A549 (cell line): ENCODE measurements around the gene ROBO1. TPM values are rescaled to one million over a fixed set of nuclear protein-coding genes. Genes with fewer than 3 reads are reported as not detected.

Experiments
- ATAC-seq, 2 experiments: fragments of 200-7000 bp in 1 of 2; fragments of >200 bp in 1 of 2; cut with Nextera tagmentation in 1 of 2; cut with Tn5 transposase in 1 of 2; 3 replicates each; pipeline versions ENCODE4 v1.8.0 to v1.9.1; 2018 to 2020; ENCODE audit warnings: mild to moderate bottlenecking in 1 of 2, moderate library complexity in 1 of 2
- CTCF ChIA-PET: fragments of 300-600 bp; sonication (Branson Sonifier 250); formaldehyde crosslinking; extraction: SDS; loops from one replicate; lab custom pipeline; 2021; ENCODE audit warnings: antibody characterized with exemption, inconsistent platforms; lab: Yijun Ruan, JAX
- POLR2A ChIA-PET: fragments of 350-600 bp; formaldehyde crosslinking; extraction: SDS; loops from one replicate; lab custom pipeline; 2021; ENCODE audit warnings: antibody characterized with exemption, inconsistent platforms; lab: Yijun Ruan, JAX
- DNase-seq, 2 experiments: peaks; one replicate each; pipeline versions ENCODE4 v3.0.0 to v3.0.0-alpha.2; 2011 to 2016; ENCODE audit warnings: low read depth in 1 of 2, low spot score in 1 of 2
- FAIRE-seq: peaks from 2 replicates; lab custom pipeline; 2011; peaks lifted over from hg19 to GRCh38; lab: Jason Lieb, UNC
- H3K27ac ChIP-seq, 2 experiments: fragments of >200 bp; sonication (Bioruptor Twin); formaldehyde crosslinking; 3 replicates each; pipeline ENCODE4 v1.5.1; 2016 to 2017
- H3K4me1 ChIP-seq: fragments of >200 bp; sonication (Bioruptor Twin); formaldehyde crosslinking; 3 replicates; pipeline ENCODE4 v1.6.1; 2016
- H3K4me2 ChIP-seq: fragments of >200 bp; sonication (Bioruptor Twin); formaldehyde crosslinking; 3 replicates; pipeline ENCODE4 v1.6.1; 2016
- H3K4me3 ChIP-seq: fragments of >200 bp; sonication (Bioruptor Twin); formaldehyde crosslinking; 3 replicates; pipeline ENCODE4 v1.5.1; 2016
- H3K9me3 ChIP-seq: fragments of >200 bp; sonication (Bioruptor Twin); formaldehyde crosslinking; 3 replicates; pipeline ENCODE4 v1.6.1; 2016
- BHLHE40 ChIP-seq: IDR thresholded peaks from 2 replicates; pipeline ENCODE4 v1.6.1; 2012; ENCODE audit warnings: low read depth, low read length, inconsistent platforms
- CBX2 ChIP-seq: fragments of 200-600 bp; sonication (generic); IDR thresholded peaks from 2 replicates; pipeline ENCODE4 v1.6.1; 2016; ENCODE audit warnings: low read depth, mild to moderate bottlenecking, borderline replicate concordance
- CEBPB ChIP-seq, 2 experiments: fragments of >200 bp in 1 of 2; sonication (Bioruptor Twin) in 1 of 2; formaldehyde crosslinking in 1 of 2; IDR thresholded peaks; 2 replicates each; pipeline ENCODE4 v1.6.1; 2012 to 2016
- CHD2 ChIP-seq: fragments of 150-350 bp; IDR thresholded peaks from 2 replicates; pipeline ENCODE4 v1.6.1; 2014; ENCODE audit warnings: low read length; ENCODE audit not compliant: partially characterized antibody
- CHD4 ChIP-seq: fragments of 200-600 bp; sonication (generic); IDR thresholded peaks from 2 replicates; pipeline ENCODE4 v1.6.1; 2016; ENCODE audit warnings: antibody characterized with exemption, mild to moderate bottlenecking, borderline replicate concordance
- E2F6 ChIP-seq: IDR thresholded peaks from 2 replicates; pipeline ENCODE4 v1.6.1; 2012; ENCODE audit warnings: low read depth, borderline replicate concordance
- FOSB ChIP-seq: fragments of 250-450 bp; sonication (Bioruptor Pico); IDR thresholded peaks from 2 replicates; pipeline ENCODE4 v1.5.0; 2020; ENCODE audit warnings: mild to moderate bottlenecking, moderate library complexity
- HES2 ChIP-seq: fragments of >200 bp; sonication (Bioruptor Twin); formaldehyde crosslinking; IDR thresholded peaks from 2 replicates; pipeline ENCODE4 v1.6.1; 2016
- HEYL ChIP-seq: fragments of 250-450 bp; sonication (Bioruptor Pico); IDR thresholded peaks from 2 replicates; pipeline ENCODE4 v1.8.0; 2021; ENCODE audit warnings: mild to moderate bottlenecking, moderate library complexity
- HMGXB4 ChIP-seq: fragments of 250-450 bp; sonication (Bioruptor Pico); IDR thresholded peaks from 2 replicates; pipeline ENCODE4 v1.5.0; 2021; ENCODE audit warnings: mild to moderate bottlenecking, moderate library complexity, borderline replicate concordance
- HOXB13 ChIP-seq: fragments of 250-450 bp; sonication (Bioruptor Pico); IDR thresholded peaks from 2 replicates; pipeline ENCODE4 v1.5.0; 2020; ENCODE audit warnings: low read depth, mild to moderate bottlenecking, moderate library complexity
- HOXB5 ChIP-seq: fragments of 250-450 bp; sonication (Bioruptor Pico); IDR thresholded peaks from 2 replicates; pipeline ENCODE4 v1.5.0; 2020; ENCODE audit warnings: mild to moderate bottlenecking, moderate library complexity
- JUN ChIP-seq, 2 experiments: fragments of >200 bp; sonication (Bioruptor Twin); formaldehyde crosslinking; IDR thresholded peaks; 2 replicates in 1 of 2; 3 replicates in 1 of 2; pipeline ENCODE4 v1.6.1; 2016 to 2017
- MAFK ChIP-seq: fragments of 450-650 bp; IDR thresholded peaks from 2 replicates; pipeline ENCODE4 v1.6.1; 2014; ENCODE audit not compliant: partially characterized antibody
- MAX ChIP-seq: IDR thresholded peaks from 2 replicates; pipeline ENCODE4 v1.6.1; 2012
- MAZ ChIP-seq: fragments of 150-350 bp; IDR thresholded peaks from 2 replicates; pipeline ENCODE4 v1.6.1; 2014; ENCODE audit warnings: antibody characterized with exemption, low read depth, low read length, borderline replicate concordance
- MYC ChIP-seq: IDR thresholded peaks from 2 replicates; pipeline ENCODE4 v1.6.1; 2012; ENCODE audit warnings: mild to moderate bottlenecking, inconsistent platforms, low read length, improper control_type of control experiment, borderline replicate concordance
- NFE2L2 ChIP-seq: fragments of 150-350 bp; conservative IDR thresholded peaks from 2 replicates; pipeline ENCODE4 v1.6.1; 2014; ENCODE audit warnings: low read length
- NR3C1 ChIP-seq: fragments of >200 bp; sonication (Bioruptor Twin); formaldehyde crosslinking; IDR thresholded peaks from 3 replicates; pipeline ENCODE4 v1.6.1; 2017
- POLR2A ChIP-seq: IDR thresholded peaks from 2 replicates; pipeline ENCODE4 v1.6.1; 2012; ENCODE audit warnings: mild to moderate bottlenecking, low read length
- RNF2 ChIP-seq: fragments of 200-600 bp; sonication (generic); IDR thresholded peaks from 2 replicates; pipeline ENCODE4 v1.6.1; 2016; ENCODE audit warnings: low read depth, mild to moderate bottlenecking, antibody characterized with exemption, moderate library complexity, borderline replicate concordance
- TP53 ChIP-seq: fragments of 250-450 bp; sonication (Bioruptor Pico); IDR thresholded peaks from 2 replicates; pipeline ENCODE4 v1.5.0; 2021; ENCODE audit warnings: mild to moderate bottlenecking, moderate library complexity
- ZFP36 ChIP-seq: fragments of 450-650 bp; IDR thresholded peaks from 2 replicates; pipeline ENCODE4 v1.6.1; 2014; ENCODE audit warnings: borderline replicate concordance; ENCODE audit not compliant: partially characterized antibody
- ZSCAN20 ChIP-seq: fragments of 250-450 bp; sonication (Bioruptor Pico); IDR thresholded peaks from 2 replicates; pipeline ENCODE4 v1.8.0; 2022; ENCODE audit warnings: mild to moderate bottlenecking, moderate library complexity
- WGBS: methylation state at CpG from one replicate; pipeline ENCODE4 v1.1.6; 2017; ENCODE audit errors: missing lambda C conversion rate; 5-methylcytosine and 5-hydroxymethylcytosine counted together
- polyA plus RNA-seq, 4 experiments: library from polyadenylated mRNA; depleted of rRNA in 3 of 4; stranded (reverse); fragments of >200 nt; fragmentation: RNase III in 1 of 4; extraction: RNeasy Plus Mini Kit Qiagen cat#74134 plus additional on column Dnase treatment in 1 of 4; gene quantifications; 2 replicates in 3 of 4; 3 replicates in 1 of 4; pipeline ENCODE4 v1.2.3, GENCODE V29; 2011 to 2017

ROBO1 gene
- polyA plus RNA-seq, 2 of the 4 experiments (the other 2 are of a cell fraction) = 25.3 to 35.6 TPM

GRCh38 chr3:78879295-78879860 lies 888.4 kb downstream of the ROBO1 start:
- WGBS = 69% methylated on average over 7 of the region's 7 CpGs
- Histone ChIP-seq H3K9me3 (no peaks in the 10 kb centered on the region), H3K4me3 (no peak overlapping the region), H3K4me2 (peak overlapping the region; percentile 28; the same call in 1 of the 3 replicates), H3K27ac (no peak overlapping the region), H3K4me1 (peaks cover 10% of the 10 kb centered on the region; the same call in 2 of the 3 replicates)
- ATAC-seq (no peak), DNase-seq (no peak), FAIRE-seq (no peak)
- no peak for TF ChIP-seq FOSB (CRISPR knock-in tag)
- no peak for TF ChIP-seq MAFK
- TF ChIP-seq BHLHE40 = no peak
- TF ChIP-seq MAZ = no peak
- TF ChIP-seq HEYL = no peak
- no peak for TF ChIP-seq POLR2A
- TF ChIP-seq CHD2 = no peak
- ChIA-PET POLR2A (no interaction called here), CTCF (no interaction called here)

GRCh38 chr3:78878789-78879188 lies 889.0 kb downstream of the ROBO1 start:
- H3K4me2 ChIP-seq = peak overlapping the region; percentile 28; the same call in 1 of the 3 replicates
- ATAC-seq = no peak
- CTCF ChIA-PET = no interaction called here
- H3K27ac ChIP-seq = no peak overlapping the region
- no peaks in the 10 kb centered on the region for H3K9me3 ChIP-seq
- POLR2A ChIA-PET = no interaction called here
- TF ChIP-seq CBX2 (no peak), CHD4 (no peak), HOXB13 (CRISPR knock-in tag) (no peak), HES2 (no peak), MAX (no peak), HOXB5 (CRISPR knock-in tag) (no peak), NR3C1 (no peak), JUN (IDR thresholded peaks at IDR 0.05) (no peak), MYC (no peak), HMGXB4 (CRISPR knock-in tag) (no peak), NFE2L2 (no peak), E2F6 (no peak), ZSCAN20 (CRISPR knock-in tag) (no peak), HEYL (no peak), CEBPB (IDR thresholded peaks at IDR 0.05) (no peak), RNF2 (no peak), TP53 (CRISPR knock-in tag) (no peak), ZFP36 (no peak)
- DNase-seq = no peak
- no peak for FAIRE-seq
- peaks cover 13% of the 10 kb centered on the region; the same call in 2 of the 3 replicates for H3K4me1 ChIP-seq
- WGBS = 0% methylated on average over 1 of the region's 1 CpG
- no peak overlapping the region for H3K4me3 ChIP-seq
